Astrocyte (in vitro differentiated cells and primary cell): ENCODE results near the gene CD63. TPM values are rescaled to one million over a fixed set of nuclear protein-coding genes. Genes with fewer than 3 reads are reported as not detected.
A peak's percentile ranks its signal among the peaks of the same experiment; 100 is the strongest.

Source experiments
- DNase-seq: peaks from one replicate; pipeline ENCODE4 v3.0.0-alpha.2; 2010; ENCODE audit warnings: low read depth
- FAIRE-seq: peaks from 2 replicates; lab custom pipeline; 2011; peaks lifted over from hg19 to GRCh38; lab: Jason Lieb, UNC
- H2AFZ ChIP-seq: 2 replicates; pipeline ENCODE4 v1.6.0; 2012; ENCODE audit warnings: low read depth, low read length, inconsistent platforms
- H3K27ac ChIP-seq: 2 replicates; pipeline ENCODE4 v1.5.1; 2011; ENCODE audit warnings: low read depth, low read length, inconsistent platforms
- H3K27me3 ChIP-seq: 2 replicates; pipeline ENCODE4 v1.6.0; 2011; ENCODE audit warnings: low read length, inconsistent platforms; ENCODE audit not compliant: insufficient read depth
- H3K36me3 ChIP-seq: 2 replicates; pipeline ENCODE4 v1.5.1; 2011; ENCODE audit warnings: low read length, inconsistent platforms; ENCODE audit not compliant: insufficient read depth
- H3K4me1 ChIP-seq: 2 replicates; pipeline ENCODE4 v1.5.1; 2011; ENCODE audit warnings: low read length, inconsistent platforms; ENCODE audit not compliant: insufficient read depth
- H3K4me2 ChIP-seq: 2 replicates; pipeline ENCODE4 v1.6.0; 2012; ENCODE audit warnings: low read length, inconsistent platforms
- H3K4me3 ChIP-seq: 2 replicates; pipeline ENCODE4 v1.5.1; 2011; ENCODE audit warnings: low read depth, mild to moderate bottlenecking, low read length, inconsistent platforms; ENCODE audit not compliant: insufficient read depth
- H3K79me2 ChIP-seq: 2 replicates; pipeline ENCODE4 v1.6.0; 2012; ENCODE audit warnings: mild to moderate bottlenecking, low read length, inconsistent platforms; ENCODE audit not compliant: insufficient read depth
- H3K9ac ChIP-seq: 2 replicates; pipeline ENCODE4 v1.6.0; 2012; ENCODE audit warnings: mild to moderate bottlenecking, low read length, inconsistent platforms
- H3K9me3 ChIP-seq: 2 replicates; pipeline ENCODE4 v1.5.1; 2012; ENCODE audit warnings: low read depth, mild to moderate bottlenecking, low read length, inconsistent platforms; ENCODE audit not compliant: insufficient read depth
- H4K20me1 ChIP-seq: 2 replicates; pipeline ENCODE4 v1.6.0; 2012; ENCODE audit warnings: low read length, inconsistent platforms; ENCODE audit not compliant: insufficient read depth
- H3K27ac Mint-ChIP-seq: one replicate; pipeline ENCODE4 v1.8.0; 2021; ENCODE audit warnings: mild to moderate bottlenecking, mixed read lengths; ENCODE audit not compliant: unreplicated experiment
- H3K27me3 Mint-ChIP-seq: one replicate; pipeline ENCODE4 v1.8.0; 2021; ENCODE audit warnings: low read depth, mixed read lengths; ENCODE audit not compliant: unreplicated experiment
- H3K36me3 Mint-ChIP-seq: one replicate; pipeline ENCODE4 v1.8.0; 2021; ENCODE audit warnings: low read depth, mixed read lengths; ENCODE audit not compliant: unreplicated experiment
- H3K4me1 Mint-ChIP-seq: one replicate; pipeline ENCODE4 v1.8.0; 2021; ENCODE audit warnings: low read depth, mixed read lengths; ENCODE audit not compliant: unreplicated experiment
- H3K4me3 Mint-ChIP-seq: one replicate; pipeline ENCODE4 v1.8.0; 2021; ENCODE audit warnings: mild to moderate bottlenecking, moderate library complexity, mixed read lengths; ENCODE audit not compliant: unreplicated experiment
- H3K9me3 Mint-ChIP-seq: one replicate; pipeline ENCODE4 v1.8.0; 2021; ENCODE audit warnings: mild to moderate bottlenecking, mixed read lengths; ENCODE audit not compliant: unreplicated experiment
- CTCF ChIP-seq: IDR thresholded peaks from 2 replicates; pipeline ENCODE4 v1.5.1; 2011; ENCODE audit warnings: low read depth, mild to moderate bottlenecking, inconsistent platforms, low read length, moderate library complexity; ENCODE audit not compliant: insufficient read depth
- EZH2 ChIP-seq: IDR thresholded peaks from 2 replicates; pipeline ENCODE4 v1.6.1; 2012; ENCODE audit warnings: mild to moderate bottlenecking, low read length, inconsistent platforms; ENCODE audit not compliant: insufficient read depth
- total RNA-seq: library from RNA; stranded (reverse); gene quantifications from 2 replicates; pipeline ENCODE4 v1.2.1, GENCODE V29; 2021

CD63 gene
- total RNA-seq, 1 donor from 2014 or later, result 1,014 TPM

GRCh38 chr12:55725556-55725955 lies 3.3 kb downstream of the CD63 start:
- Histone ChIP-seq H2AFZ (no peak overlapping the region), H4K20me1 (peaks cover 60% of the 10 kb centered on the region), H3K27me3 (no peaks in the 10 kb centered on the region), H3K36me3 (peaks cover 29% of the 10 kb centered on the region), H3K4me1 (peaks cover 45% of the 10 kb centered on the region), H3K79me2 (peaks cover 50% of the 10 kb centered on the region), H3K27ac (no peak overlapping the region), H3K9me3 (no peaks in the 10 kb centered on the region), H3K4me3 (no peak overlapping the region), H3K9ac (peak overlapping the region; percentile 40), H3K4me2 (peak overlapping the region; percentile 99)
- Mint-ChIP-seq H3K9me3 (no peaks in the 10 kb centered on the region), H3K27ac (peak overlapping the region; percentile 69), H3K4me3 (peak overlapping the region; percentile 93), H3K4me1 (peaks cover 28% of the 10 kb centered on the region), H3K36me3 (peaks cover 21% of the 10 kb centered on the region), H3K27me3 (no peaks in the 10 kb centered on the region)
- FAIRE-seq (no peak), DNase-seq (no peak)
- no peak for TF ChIP-seq CTCF
- no peak for TF ChIP-seq EZH2

GRCh38 chr12:55724940-55725309 lies 3.9 kb downstream of the CD63 start:
- H3K79me2 ChIP-seq, result peaks cover 46% of the 10 kb centered on the region
- no peak for DNase-seq
- Mint-ChIP-seq H3K36me3 (peaks cover 21% of the 10 kb centered on the region), H3K4me3 (peak overlapping the region; percentile 40), H3K27ac (peak overlapping the region; percentile 80), H3K9me3 (no peaks in the 10 kb centered on the region), H3K4me1 (peaks cover 30% of the 10 kb centered on the region), H3K27me3 (no peaks in the 10 kb centered on the region)
- peak overlapping the region; percentile 99 for H3K4me2 ChIP-seq
- H3K9ac ChIP-seq, result no peak overlapping the region
- peaks cover 62% of the 10 kb centered on the region for H4K20me1 ChIP-seq
- peaks cover 45% of the 10 kb centered on the region for H3K4me1 ChIP-seq
- no peak overlapping the region for H2AFZ ChIP-seq
- no peaks in the 10 kb centered on the region for H3K27me3 ChIP-seq
- H3K36me3 ChIP-seq, result peaks cover 29% of the 10 kb centered on the region
- no peak for FAIRE-seq
- H3K27ac ChIP-seq, result no peak overlapping the region
- no peak overlapping the region for H3K4me3 ChIP-seq
- no peaks in the 10 kb centered on the region for H3K9me3 ChIP-seq
- no peak for TF ChIP-seq CTCF
- TF ChIP-seq EZH2, result no peak

GRCh38 chr12:55724226-55724939 lies 4.4 kb downstream of the CD63 start:
- H3K4me3 Mint-ChIP-seq, result peak overlapping the region; percentile 40
- H3K36me3 Mint-ChIP-seq, result peaks cover 21% of the 10 kb centered on the region
- DNase-seq, result peak; percentile 38
- Histone ChIP-seq H4K20me1 (peaks cover 62% of the 10 kb centered on the region), H3K4me3 (no peak overlapping the region), H3K27me3 (no peaks in the 10 kb centered on the region), H3K36me3 (peaks cover 29% of the 10 kb centered on the region), H3K9ac (no peak overlapping the region), H3K9me3 (no peaks in the 10 kb centered on the region), H3K4me1 (peaks cover 50% of the 10 kb centered on the region), H3K4me2 (peak overlapping the region; percentile 99), H3K79me2 (peaks cover 46% of the 10 kb centered on the region), H2AFZ (no peak overlapping the region), H3K27ac (no peak overlapping the region)
- H3K27ac Mint-ChIP-seq, result peak overlapping the region; percentile 80
- no peaks in the 10 kb centered on the region for H3K9me3 Mint-ChIP-seq
- TF ChIP-seq EZH2, result no peak
- peak; percentile 47 for TF ChIP-seq CTCF
- no peaks in the 10 kb centered on the region for H3K27me3 Mint-ChIP-seq
- no peak for FAIRE-seq
- peaks cover 33% of the 10 kb centered on the region for H3K4me1 Mint-ChIP-seq
